ENCODE results near the gene TEX13D.

Gene TEX13D

DNA sequence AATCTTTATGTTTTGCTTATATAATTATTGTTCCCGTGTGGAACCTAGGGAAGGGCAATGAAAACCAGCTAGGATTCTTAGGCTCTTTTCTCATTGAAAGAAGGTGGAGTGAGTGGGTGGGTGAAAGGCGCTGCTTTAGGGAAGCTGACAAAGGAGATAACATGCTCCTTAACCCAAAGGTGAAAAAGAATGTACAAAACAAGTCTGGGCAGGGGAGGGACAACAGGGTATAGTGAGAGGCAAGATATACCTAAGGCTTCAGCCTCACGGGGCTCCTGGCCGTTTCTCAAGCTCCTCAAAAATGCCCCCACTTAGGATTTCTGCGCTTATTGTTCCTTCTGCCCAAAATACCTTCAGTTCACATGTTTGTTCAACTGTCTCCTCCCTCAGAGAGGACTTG lies 15.7 kb downstream of the TEX13D start:
- no peak for DNase-seq (ENCODE audit: low spot score)

DNA sequence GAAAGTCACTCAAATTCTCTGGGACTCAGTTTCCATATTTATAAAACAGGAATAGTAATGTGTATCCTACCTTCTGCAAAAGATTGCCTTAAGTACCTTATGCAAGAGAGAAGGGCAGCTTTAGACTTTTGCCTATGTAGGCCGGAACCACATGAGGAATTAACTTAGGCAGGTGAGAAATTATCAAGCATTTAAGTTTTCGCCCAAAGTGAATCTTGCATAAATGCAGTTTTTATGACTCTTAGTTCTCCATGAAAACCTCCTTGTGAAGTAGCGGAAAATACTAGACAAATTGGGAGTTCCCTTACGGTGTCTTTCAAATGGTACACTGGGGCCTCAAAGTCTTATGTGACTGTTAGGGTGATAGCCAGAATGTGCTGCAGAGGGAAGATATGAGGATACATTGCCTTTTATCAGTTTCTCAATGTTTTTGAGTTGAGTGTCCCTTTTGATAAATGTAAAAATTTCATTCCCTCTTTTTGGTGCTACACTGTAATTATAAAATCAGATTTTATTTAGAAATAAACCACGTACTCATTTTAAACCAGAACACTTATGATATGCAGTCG lies 16.5 kb downstream of the TEX13D start:
- DNase-seq (ENCODE audit: low spot score): no peak

DNA sequence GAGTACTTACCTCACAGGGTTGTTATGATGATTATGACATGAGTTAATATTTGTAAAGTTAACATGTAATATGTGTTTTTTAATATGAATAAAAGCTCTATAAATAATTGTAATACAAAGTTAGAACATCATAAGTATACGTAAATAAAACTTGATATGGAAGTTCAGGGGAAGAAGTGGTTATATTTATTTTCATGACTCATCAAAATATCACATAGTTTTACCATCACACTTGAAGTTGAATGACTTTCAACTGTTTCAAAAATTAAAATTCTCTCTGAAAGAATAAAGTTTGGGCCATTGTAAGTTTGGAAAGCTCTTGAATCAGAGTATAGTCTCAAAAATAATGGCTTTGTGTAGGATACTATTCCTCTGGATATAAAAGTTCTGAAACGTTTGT lies 22.2 kb downstream of the TEX13D start:
- no peak for DNase-seq (ENCODE audit: low spot score)

DNA sequence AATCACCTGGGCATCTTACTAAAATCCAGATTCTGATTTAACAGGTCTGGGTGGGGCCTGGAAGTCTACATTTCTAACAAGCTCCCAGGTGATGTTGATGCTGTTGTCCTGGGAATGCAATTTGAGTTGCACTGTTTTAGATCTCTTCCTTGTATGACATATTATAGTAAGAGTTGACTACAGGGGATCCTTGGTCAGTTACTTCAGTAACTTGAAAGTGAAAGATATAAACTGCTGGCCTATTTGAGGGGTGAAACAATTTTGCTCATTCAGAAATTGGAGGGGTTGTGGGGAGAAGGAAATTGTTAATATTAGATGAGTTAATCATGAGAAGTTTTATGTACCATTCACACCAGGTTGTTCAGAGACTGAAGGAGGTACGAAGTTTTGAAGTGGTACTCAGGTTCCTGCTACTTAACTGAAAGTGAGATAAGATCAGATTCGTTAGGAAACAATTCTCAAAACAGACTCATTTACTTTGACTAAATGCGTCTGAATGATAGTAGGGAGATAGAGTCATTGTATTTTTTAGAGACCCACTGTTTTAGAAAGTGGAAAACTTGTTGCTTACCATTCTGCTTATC lies 26.4 kb downstream of the TEX13D start:
- DNase-seq (ENCODE audit: low spot score): no peak

DNA sequence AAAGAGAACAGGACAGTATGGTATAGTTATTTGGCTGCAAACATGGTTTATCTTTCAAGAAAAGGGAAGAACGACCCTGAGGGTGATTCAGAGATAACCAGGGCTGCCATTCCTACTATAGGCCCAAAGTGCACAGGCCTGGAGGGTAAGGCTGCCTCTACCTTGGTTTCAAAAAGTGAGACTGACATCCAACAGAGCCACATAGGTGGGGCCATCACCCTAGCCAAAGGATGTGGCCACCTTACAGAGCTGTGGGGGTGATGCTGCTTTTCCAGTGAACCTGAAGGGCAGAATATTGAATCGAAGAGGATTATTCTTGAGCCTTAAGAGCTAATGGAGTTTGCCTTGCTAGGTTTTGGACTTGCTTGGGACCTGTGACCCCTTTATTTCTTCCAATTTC lies 29.6 kb downstream of the TEX13D start:
- DNase-seq (ENCODE audit: low spot score): no peak

DNA sequence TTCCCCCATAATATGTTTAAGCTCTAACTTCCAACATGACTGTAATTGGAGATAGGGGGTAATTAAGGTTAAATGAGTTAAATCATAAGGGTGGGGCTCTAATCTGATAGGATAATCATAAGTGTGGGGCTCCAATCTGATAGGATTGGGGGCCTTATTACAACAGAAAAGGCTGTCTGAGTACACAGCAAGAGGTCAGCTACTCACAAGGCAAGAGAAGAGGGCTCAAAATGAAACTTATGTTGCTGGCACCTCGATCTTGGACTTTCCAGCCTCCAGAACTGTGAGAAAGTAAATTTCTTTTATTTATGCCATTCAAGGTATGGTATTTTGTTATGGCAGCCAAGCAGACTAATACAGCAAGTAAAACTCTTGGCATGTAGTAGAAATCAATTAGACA lies 30.3 kb downstream of the TEX13D start:
- no peak for DNase-seq (ENCODE audit: low spot score)

DNA sequence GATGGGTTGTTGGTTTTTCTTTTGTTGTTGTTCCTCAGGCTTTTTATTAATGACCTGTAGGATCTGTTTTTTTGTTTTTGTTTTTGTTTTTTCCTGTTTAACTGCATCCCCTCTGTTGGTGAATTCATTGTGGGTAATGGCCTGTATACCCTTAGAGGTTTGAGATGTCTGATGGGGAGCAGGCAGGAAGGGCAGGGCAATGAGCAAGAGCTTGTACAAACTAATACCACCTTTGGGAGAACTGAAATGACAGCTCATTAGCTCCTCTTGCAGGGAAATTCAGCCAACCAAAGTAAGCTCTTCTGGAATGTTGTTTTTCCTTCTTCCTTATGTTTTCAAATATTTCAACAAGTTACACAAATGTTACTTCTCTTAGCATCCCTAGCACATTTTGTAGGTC lies 37.3 kb downstream of the TEX13D start:
- no peak for DNase-seq (ENCODE audit: low spot score)

DNA sequence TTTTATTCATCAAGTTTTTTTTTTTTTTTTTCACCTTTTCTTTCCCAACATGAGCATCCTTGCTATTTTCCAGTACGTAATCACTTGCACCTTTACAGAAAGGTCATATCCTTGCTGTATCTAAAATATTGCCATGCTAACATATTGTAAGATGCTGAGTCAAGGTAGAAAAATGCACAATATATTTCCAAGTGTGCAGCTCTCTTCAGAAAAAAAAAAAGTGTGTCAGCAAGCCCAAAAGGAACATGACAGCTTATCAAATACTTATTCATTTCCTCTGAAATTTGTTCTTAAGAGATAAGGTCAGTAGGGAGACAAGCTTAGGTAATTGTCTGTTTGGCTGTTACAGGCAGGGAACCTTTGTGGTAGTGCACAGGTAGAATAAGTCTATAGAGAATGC lies 40.9 kb downstream of the TEX13D start:
- DNase-seq (ENCODE audit: low spot score): no peak

DNA sequence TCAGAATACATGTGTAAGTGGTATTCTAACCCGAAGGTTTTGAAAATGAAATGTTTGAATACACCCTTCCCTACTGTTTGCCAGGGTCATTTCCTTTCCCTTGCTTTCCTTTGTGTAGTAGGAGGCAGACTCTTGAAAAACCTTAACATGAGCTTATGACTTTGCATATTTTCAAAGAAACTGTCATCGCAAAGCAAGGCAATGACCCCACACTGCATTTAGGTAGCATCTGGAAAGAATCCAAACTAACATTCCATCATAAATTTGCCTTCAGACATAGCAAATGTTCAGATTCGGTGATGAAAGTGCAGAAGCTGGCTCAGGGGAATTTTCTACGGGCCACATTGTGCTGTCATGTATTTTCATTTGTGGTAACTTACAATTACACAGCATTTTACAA lies 46.2 kb downstream of the TEX13D start:
- DNase-seq (ENCODE audit: low spot score): no peak

DNA sequence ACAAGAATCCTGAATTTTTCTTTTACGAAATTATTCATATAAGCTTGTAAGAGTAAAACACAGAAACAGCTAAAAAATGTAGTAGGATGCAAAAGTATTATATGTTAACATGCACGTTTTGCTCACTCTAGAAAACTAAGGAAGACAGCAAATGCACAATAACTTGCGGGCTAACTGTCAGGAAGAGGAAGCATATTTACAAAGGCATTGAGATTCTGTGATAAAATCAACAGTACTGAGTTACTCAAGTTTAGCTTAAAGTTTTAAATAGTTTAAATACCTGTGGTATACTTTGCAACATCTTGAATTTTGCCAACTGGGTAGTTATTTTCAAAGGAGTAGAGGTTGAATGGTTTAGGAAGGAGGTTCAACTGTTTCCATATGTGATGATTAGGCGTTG lies 50.9 kb downstream of the TEX13D start:
- no peak for DNase-seq (ENCODE audit: low spot score)

DNA sequence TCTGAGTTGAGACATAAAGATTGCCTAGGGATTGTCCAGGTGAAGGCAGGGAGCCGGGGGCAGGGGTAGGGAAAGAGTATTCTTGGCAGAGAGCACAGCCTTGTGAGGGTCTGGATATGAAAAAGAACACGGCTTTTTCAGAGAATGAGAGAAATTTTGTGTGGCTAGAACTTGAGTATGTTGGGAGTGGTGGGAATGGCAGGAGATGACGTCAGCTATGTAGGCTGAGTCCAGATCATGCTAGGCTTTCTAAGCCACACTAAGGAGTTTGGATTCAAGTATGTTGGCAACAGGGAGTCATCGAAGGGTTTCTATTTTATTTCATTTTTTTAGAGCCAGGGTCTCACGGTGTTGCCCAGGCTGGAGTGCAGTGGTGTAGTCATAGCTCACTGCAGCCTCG lies 53.9 kb downstream of the TEX13D start:
- DNase-seq (ENCODE audit: low spot score): no peak
